T-helper 9 cell (primary cell): ENCODE data around the gene PLPP3.
"Not testable (repeated sequence)": the region's sequence is repeated elsewhere in the genome, so short reads cannot be mapped to it uniquely, and the experiment has no call there.

Source experiments
- DNase-seq: peaks from one replicate; pipeline ENCODE4 v3.0.0-alpha.2; 2020
- total RNA-seq, 2 donors: gene quantifications; one replicate each; lab custom pipeline; 2026; lab: John Stamatoyannopoulos, UW

PLPP3 gene
- 0 to 0.07 reads per million in 2 donors for total RNA-seq

DNA sequence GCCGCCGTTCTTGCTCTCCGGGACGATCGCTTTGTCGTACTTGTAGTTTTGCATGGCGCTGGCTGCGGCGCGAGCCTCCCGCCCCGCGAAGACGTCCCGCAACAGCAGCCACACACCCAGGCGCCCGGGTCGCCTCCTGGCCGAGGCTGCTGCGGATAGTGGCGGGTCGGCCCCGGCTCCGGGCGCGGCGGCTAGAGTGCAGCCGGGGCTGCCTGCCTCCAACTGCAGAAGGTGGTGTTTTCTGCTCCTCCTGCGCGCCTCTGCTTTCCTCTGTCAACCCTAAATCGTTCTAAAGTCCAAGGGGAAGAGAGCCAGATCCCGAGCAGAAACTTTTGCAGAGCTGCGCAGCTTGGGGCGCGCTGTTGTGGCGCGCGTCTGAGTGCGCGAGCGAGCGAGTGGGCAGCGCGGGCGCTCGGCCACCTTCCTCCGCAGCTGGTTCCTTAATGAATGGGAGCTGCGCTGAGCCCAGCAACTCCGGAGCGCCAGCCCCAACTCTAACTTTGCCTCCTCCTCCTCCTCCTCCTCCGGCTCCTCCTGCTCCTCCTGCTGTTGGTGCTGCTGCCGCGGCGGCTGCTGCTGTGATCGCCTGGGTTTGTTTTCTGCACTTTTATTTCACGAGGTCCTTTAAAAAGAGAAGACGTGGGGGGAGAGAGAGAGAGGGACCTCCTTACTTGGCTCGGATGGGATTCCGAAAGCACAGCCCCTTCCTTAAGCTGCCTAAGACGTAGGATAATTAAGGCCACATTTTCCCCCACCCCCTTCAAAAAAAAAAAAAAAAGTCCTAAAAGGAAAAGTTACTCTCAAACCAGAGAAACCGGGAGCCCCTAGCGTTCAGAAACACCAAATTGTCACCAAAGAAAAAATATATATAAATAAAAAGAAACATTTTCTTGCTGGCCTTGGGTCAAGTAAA is at the start of gene PLPP3:
TSS of gene PLPP3 (minus strand) at position 601 of the 913 bp plus-strand sequence. CDS start at position 54, 547 bp downstream.
- no peak for DNase-seq

DNA sequence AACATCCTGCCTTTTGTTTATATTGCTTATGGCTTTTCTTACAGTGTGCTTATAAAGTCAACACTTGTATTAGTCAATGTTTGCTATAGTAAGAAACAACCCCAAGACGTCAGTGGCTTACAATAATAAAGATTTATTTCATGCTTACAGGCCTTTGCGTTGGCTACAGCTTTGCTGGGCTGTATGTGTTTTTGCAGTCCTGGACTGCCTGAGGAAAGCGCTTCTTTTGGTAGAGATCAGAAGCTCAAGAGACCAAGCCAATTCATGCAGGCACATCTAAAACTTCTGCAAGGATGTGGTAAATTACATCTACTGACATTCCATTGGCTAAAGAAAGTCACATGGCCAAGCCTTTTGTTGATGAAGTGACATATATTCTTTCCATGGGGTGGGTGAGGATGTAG is 48.3 kb upstream of the PLPP3 start:
- DNase-seq, result no peak

DNA sequence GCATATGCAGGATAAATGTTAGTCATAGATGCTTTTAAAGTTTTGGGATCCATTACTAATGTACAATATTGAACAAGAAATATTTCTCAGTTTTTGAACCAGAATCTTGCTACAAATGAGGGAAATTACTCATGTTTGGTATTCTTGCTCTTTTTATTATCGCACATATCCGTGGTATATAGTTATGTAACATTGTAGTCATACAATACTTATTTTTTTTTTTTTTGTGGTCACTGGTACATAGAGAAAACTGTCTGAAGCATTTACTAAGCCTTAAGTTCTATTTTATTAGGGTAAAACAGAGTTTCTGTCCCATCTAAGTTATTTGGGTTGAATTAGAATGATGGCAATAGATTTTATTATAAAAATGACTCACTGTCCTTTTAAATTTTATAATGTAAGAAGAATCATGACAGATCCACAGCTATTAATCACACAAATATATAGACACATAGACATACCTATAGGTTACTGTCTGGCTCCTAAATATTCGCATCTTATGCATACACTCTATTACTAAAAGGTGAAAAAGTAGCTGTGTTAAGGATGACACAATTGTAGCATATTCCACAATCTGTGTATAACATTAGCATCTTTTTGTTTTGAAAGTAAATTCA is 47.8 kb upstream of the PLPP3 start:
- no peak for DNase-seq

DNA sequence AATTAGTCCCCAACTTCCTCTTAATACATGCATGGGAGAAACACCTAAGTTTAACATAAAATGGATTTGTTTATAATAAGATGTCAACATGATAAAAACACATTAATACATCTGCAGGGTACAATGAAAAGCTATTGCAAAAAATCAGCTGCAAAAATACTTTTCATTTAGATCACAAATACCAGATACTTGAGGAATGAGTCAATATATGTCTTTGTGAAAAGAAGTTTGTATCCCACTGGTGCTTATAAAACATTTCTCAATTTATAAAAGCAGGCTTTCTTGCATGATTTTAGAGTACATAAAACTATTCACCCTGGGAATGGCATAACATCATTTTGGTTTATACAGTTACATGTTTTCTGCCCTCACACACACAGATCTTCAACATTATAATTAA is 47.2 kb upstream of the PLPP3 start:
- DNase-seq, result no peak

DNA sequence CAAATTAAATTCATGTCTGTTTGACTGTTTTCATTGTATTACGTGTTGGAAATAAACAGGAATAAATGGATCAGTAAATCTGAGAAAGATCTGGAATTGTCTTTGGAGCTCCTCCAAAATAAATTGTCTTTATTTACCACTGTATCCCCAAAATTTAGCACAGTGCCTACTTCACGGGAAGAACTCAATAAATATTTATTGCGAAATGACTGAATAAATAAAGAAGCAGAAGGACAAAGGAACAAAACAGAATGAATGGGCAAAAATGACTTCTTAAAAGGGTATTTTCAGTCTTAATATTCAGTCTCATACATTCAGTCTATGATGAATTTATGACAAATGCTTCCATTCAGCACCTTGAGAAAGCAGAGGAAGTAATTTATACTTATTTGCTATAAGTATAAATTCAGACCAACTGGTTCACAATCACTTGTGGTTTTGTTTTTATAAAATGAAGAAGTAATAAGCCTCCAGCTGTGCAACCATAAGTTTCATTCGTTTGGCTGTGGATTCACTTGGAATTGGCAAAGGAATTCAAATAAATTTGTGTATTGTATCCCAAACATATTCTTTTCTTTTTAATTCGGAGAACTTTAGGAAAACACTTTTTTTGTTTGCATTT is 46.6 kb upstream of the PLPP3 start:
- DNase-seq, result no peak

DNA sequence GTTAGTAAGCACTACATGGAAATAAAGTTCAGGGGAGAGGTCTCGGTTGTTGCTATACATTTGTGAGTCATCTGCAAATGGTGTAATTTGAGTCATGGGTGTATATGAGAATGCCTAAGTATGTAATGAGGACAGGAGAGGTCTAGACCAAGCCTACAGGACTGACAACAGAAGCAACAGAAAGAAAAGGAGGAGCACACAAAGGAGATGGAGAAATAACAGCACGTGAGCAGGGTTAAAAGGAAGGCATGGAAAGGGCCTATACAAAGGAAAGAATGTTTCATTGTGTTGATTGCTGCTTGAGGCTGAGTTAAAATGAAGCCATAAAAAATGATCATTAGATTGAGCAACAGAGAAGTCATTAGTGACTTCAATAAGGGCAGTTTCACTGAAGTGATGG is 37.8 kb upstream of the PLPP3 start:
- no peak for DNase-seq

DNA sequence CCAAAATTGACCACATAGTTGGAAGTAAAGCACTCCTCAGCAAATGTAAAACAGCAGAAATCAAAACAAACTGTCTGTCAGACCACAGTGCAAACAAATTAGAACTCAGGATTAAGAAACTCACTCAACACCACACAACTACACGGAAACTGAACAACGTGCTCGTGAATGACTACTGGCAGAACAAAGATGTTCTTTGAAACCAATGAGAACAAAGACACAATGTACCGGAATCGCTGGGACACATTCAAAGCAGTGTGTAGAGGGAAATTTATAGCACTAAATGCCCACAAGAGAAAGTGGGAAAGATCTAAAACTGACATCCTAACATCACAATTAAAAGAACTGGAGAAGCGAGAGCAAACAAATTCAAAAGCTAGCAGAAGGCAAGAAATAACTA is 31.4 kb upstream of the PLPP3 start:
- not testable (repeated sequence) for DNase-seq

DNA sequence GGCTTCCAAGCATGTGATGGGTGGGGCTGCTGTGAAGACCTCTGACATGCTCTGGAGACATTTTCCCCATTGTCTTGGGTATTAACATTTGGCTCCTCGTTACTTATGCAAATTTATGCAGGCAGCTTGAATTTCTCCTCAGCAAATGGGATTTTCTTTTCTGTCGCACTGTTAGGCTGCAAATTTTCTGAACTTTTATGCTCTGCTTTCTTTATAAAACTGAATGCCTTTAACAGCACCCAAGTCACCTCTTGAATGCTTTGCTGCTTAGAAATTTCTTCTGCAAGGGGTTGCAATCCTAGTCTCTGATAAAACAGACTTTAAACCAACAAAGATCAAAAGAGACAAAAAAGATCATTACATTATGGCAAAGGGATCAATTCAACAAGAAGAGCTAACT is 30.7 kb upstream of the PLPP3 start:
- DNase-seq, result not testable (repeated sequence)

DNA sequence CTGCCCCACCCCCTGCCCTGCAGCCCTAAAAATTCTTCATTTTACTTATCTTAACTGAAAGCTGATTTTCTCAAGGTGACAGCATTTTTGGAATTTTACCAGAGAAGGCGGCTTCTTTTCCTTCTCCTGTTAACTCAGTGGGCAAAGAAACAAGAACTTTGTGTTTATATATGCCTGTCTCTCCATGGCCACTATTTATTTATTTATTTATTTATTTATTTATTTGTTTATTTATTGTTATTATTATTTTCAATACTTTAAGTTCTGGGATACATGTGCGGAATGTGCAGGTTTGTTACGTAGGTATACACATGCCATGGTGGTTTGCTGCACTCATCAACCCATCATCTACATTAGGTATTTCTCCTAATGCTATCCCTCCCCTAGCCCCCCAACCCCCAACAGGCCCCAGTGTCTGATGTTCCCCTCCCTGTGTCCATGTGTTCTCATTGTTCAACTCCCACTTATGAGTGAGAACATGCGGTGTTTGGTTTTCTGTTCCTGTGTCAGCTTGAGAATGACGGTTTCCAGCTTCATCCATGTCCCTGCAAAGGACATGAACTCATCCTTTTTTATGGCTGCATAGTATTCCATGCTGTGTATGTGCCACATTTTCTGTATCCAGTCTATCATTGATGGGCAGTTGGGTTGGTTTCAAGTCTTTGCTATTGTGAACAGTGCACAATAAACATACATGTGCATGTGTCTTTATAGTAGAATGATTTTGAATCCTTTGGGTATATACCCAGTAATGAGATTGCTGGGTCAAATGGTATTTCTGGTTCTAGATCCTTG is 16.2 kb upstream of the PLPP3 start:
- DNase-seq, result not testable (repeated sequence)

DNA sequence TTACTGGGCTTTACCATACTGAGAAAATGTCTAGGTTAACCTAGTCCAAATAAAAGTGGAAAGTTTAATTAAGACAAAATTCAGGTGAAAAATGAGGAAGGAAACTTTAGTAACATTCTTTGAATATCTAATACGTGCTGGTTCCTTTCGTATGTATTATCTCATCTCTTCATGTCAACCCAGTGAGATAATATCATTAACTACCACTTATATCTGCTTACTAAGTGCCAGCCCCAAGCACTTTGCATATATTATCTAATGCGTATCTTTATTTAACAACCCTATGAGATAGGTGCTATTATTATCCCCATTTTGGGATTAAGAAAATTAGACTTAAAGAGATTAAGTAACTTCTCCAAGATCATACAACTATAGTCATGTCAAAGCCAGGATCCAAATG is 12.5 kb upstream of the PLPP3 start:
- no peak for DNase-seq

DNA sequence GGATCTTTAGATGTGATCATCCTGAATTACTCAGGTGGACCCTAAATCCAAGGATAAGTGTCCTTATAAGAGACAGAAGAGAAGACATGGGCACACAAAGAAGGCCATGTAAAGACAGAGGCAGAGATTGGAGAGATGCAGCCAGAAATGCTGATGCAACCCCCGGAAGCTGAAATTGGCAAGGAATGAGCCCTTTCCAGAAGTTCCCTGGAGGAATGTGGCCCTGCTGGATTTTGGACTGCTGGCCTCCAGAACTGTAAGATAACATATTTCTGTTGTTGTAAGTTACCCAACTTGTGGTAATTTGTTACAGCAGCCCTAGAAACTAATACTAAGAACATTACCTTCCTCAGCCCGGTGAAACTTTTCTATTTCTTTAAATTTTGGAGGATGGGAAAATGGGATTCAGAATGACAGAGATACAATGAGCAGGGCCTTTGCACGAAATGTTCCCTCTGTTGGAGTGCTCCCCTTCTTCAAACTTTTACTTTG is 11.2 kb upstream of the PLPP3 start:
- no peak for DNase-seq

DNA sequence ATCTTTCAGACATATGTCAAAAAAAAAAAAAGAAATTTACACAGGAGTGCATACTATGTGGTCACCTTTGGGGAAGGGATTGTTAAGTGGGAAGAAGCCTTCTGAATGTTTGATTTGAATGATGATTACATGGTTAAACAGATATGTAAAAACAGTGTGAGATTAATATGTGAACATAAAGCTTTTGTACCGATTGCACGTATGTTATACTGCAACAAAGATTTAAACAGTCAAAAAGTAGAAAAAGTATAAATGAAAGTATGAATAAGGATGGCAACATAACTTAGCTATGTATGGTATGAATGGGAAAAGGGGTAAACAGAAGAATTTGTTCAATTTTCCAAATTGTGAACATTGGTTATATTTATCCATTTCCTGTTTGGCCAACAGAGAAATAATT is 10.0 kb upstream of the PLPP3 start:
- DNase-seq, result no peak

DNA sequence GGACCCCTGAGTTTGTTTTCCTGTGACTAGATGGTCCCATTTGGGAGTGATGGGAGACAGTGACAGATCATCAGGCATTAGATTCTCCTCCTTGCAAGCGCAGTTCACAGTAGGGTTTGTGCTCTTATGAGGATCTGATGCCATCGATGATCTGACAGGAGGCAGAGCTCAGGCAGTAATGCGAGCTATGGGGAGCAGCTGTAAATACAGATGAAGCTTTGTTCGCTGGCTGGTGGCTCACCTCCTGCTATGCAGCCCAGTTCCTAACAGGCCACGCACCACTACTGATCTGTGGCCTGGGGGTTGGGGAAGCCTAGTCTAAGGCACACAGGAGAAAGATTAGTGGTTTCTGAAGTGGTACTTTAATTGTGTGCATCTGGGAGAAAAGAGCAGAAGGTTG is 7.1 kb upstream of the PLPP3 start:
- no peak for DNase-seq

DNA sequence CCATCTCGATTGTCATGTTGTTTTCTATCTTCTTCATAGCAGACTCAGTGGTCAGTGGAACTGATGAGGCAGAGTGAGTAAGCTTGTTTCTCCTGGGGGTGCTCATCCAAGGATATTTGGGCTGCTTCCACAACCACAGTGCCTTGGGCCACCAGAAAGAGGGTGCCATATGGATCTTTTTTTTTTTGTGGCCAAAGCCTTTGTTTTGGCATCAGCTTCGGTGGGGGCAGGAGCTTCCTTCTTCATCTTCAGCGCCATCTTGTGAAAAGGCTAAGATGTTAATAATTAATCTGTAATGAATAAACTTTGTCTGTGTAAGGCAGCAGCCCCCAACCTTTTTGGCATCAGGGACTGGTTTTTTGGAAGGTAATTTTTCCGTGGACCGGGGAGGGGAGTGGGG is 6.6 kb upstream of the PLPP3 start:
- no peak for DNase-seq

DNA sequence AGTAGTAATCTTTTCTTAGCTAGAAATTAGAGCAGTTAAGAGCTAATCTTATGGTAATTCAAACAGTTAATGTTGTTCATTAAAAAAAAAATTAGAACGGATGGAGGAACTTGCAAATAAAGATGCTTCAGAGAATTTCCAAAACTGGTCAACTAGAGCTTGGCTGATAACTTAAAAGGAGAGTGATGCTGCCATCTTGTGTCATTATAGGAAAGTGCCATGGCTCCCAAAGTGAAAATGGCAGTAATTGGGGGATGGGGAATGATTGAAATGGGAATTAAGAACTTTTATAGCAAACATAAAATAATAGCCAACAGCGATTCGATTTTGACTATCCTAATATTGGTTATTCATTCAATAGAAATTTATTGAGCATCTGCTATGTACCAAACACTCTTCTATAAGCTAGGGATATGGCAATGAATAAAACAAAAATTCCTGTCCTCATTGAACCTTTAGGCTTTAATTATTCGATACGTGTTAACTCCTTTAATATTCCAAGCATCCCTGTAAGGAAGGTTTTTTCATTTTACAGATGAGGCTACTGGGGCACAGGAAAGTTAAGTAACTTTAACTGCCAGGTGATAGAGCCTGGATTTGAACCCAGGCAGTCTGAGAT is 5.7 kb upstream of the PLPP3 start:
- DNase-seq, result no peak

DNA sequence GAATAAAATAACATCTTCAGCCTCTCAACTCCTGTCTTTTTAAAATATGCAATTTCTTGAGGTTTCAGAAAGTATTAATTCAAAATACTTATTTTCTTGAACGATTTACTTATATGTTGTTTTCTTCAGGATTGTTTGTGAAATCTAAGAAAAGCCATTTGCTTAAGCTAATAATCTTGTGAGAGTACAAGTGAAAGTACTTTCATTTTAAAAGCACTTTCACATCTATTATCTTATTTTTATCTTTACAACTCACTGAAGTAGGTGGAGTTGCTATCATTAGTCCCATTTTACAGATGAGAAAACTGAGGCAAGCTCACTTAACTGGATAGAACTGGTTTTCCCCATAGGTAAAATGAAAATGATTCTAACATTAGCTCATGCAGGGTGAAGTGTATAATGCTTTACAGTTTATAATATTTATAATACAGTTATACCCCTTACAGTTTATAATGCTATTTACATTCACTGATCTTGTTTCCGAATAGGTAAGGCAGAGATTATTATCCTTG is 4.7 kb upstream of the PLPP3 start:
- DNase-seq, result no peak

DNA sequence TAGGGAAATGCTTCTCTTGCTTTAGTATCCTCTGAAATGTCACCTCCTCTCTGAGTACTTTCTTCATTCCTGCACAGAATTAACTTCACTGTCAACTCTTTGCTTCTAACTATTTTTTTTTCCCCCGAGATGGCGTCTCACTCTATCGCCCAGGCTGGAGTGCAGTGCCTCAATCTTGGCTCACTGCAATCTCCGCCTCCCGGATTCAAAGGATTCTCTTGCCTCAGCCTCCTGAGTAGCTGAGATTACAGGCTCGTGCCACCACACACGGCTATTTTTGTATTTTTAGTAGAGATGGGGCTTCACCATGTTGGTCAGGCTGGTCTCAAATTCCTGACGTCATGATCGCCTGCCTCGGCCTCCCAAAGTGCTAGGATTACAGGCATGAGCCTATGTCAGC is 1.4 kb upstream of the PLPP3 start:
- no peak for DNase-seq

DNA sequence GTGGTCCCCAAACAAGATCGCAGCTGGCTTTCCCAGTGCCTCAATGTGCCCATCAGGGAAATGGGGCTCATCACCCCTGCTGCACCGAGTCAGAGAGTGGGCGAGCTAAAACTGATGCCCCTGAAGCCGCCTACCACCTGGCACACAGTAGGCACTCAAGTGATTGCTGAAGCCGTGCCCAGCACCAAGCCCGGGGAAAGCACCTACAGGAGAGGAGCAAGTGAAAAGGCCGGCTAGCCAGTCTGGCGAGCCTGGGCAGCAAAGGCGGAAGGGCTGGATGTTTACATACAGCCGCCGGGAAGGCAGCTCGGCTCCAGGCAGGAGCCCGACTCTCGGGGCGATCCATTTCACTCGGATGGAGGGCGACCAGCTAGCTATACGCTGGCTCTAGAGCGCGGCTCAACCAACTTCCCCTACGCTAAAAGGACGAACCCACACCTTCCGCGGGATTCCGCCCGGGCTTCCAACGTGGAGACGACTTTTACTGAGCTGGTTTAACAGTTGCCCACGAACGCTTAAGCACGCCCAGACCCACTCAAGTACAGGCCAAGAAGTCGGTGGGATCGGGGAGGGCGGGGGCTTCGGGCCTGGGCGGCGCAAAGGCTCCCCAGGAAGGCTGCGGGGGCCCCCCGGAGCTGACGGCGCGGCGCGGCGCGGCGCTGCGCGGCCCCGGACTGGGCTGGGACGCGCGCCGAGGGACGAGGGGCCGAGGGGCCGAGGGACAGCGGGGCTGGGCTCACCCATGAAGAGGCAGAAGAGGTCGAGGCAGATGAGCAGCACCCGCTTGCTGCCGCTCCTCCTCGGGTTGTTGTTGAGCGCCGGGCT is 1.0 kb downstream of the PLPP3 start:
- DNase-seq, result no peak

DNA sequence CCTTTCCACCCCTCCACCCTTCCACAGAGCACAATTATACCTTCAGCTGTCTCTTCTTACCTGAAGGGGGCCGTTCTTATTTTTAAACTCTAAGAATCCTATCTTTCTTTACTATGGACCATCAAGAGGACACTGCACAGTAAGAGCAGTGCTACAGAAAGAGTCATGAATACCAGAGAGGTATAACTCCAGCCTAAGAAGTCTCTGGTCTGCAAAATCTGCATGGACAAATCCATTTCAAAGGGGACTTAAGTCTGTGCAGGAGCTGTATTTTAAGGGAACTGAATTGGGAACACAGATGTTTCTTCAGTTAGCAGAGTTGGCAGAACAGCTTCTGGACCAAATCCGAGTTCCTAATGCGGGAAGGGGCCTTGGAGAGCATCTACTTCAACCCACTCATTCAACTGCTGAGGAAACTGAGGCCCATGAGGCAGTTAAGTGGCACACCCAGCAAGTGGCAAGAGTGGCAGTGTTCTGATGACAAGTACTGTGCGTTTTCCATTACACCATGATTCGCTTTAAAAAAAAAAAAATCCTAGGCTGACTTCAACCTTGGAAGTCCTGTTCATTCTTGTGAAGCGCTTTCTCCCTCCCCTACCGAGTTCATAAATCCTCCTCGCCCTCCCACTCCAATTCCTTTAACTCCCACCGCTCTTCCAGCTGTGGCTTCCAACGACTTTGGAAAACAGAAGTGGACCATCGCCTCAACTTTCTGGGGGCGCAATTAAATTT is 1.8 kb downstream of the PLPP3 start:
- no peak for DNase-seq

DNA sequence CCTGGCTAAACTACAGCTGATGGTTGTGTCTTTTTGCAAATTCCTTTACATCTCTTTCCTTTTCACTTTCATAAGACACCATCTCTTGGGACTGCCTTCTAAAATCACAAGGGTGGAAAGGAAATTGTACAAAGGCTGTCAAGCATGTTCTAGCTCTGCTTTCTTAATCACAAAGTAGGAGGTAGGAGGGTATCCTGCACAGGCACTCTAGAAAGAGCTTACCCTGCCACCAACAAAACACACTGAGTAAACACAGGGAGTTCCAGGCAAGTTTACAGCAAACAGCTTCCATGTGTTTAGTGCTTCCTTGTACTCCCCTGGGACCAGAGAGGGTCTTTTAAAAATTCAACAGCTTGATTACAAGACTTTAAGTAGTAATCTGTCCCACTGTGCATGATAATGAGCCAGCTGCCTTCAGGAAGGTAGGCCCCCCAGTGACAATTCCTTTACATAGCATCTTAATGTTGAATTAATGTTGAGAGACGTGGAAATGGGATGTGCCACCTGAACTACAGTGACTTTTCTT is 2.4 kb downstream of the PLPP3 start:
- DNase-seq, result no peak
